HL-60/S4 treated with retinoic acid at 250 ng/mL for 4 days and 3 days (cell line): Measurements from ENCODE around the gene LAD1.

Source experiments
- in situ Hi-C: fragments of 300-500 bp; cut with MboI; formaldehyde crosslinking; loops from 2 replicates; pipeline ENCODE4 v1.7.0; 2022; ENCODE audit warnings: low sequenced_read_pairs

LAD1 gene

GRCh38 chr1:201366696-201367095 is 32.4 kb downstream of the LAD1 start:
- in situ Hi-C loops: no loop called here

- in situ Hi-C loops: no loop called here
Measured at GRCh38 chr1:201365251-201365650, 33.9 kb downstream of the LAD1 start.

GRCh38 chr1:201364808-201365105 is 34.4 kb downstream of the LAD1 start:
- in situ Hi-C loops: no loop called here

GRCh38 chr1:201363467-201363866 is 35.7 kb downstream of the LAD1 start:
- in situ Hi-C loops: no loop called here

GRCh38 chr1:201362906-201363305 is 36.2 kb downstream of the LAD1 start:
- in situ Hi-C loops: no loop called here

GRCh38 chr1:201361652-201362504 is 37.2 kb downstream of the LAD1 start:
- in situ Hi-C loops: no loop called here

GRCh38 chr1:201360901-201361651 is 38.0 kb downstream of the LAD1 start:
- in situ Hi-C loops: no loop called here

GRCh38 chr1:201360486-201360885 is 38.6 kb downstream of the LAD1 start:
- in situ Hi-C loops: no loop called here

- in situ Hi-C loops: no loop called here
Measured at GRCh38 chr1:201359873-201360210, 39.3 kb downstream of the LAD1 start.

- in situ Hi-C loops: no loop called here
Measured at GRCh38 chr1:201359031-201359872, 39.9 kb downstream of the LAD1 start.

GRCh38 chr1:201358596-201358995 is 40.5 kb downstream of the LAD1 start:
- in situ Hi-C loops: no loop called here

- in situ Hi-C loops: no loop called here
Measured at GRCh38 chr1:201357636-201358348, 41.3 kb downstream of the LAD1 start.

- in situ Hi-C loops: no loop called here
Measured at GRCh38 chr1:201357211-201357610, 41.9 kb downstream of the LAD1 start.

- in situ Hi-C loops: no loop called here
Measured at GRCh38 chr1:201356701-201357100, 42.4 kb downstream of the LAD1 start.

GRCh38 chr1:201356236-201356635 is 42.9 kb downstream of the LAD1 start:
- in situ Hi-C loops: no loop called here

- in situ Hi-C loops: no loop called here
Measured at GRCh38 chr1:201355471-201355870, 43.7 kb downstream of the LAD1 start.

GRCh38 chr1:201354901-201355295 is 44.2 kb downstream of the LAD1 start:
- in situ Hi-C loops: no loop called here

- in situ Hi-C loops: no loop called here
Measured at GRCh38 chr1:201354151-201354900, 44.8 kb downstream of the LAD1 start.

GRCh38 chr1:201353186-201353940 is 45.8 kb downstream of the LAD1 start:
- in situ Hi-C loops: no loop called here

GRCh38 chr1:201351617-201352016 is 47.5 kb downstream of the LAD1 start:
- in situ Hi-C loops: no loop called here
